Vagina (tissue), 2 donors: ENCODE results near the gene F2. TPM values are rescaled to one million over a fixed set of nuclear protein-coding genes. Genes with fewer than 3 reads are reported as not detected.

Experiments used
- DNase-seq, 2 donors: peaks; one replicate each; pipeline ENCODE4 v3.0.0-alpha.2; 2017; ENCODE audit errors: extremely low spot score in 2 of 2
- H3K27ac ChIP-seq: fragments of 200-600 bp; sonication (generic); one replicate; pipeline ENCODE4 v1.5.1; 2019
- H3K27me3 ChIP-seq: fragments of 200-600 bp; sonication (generic); one replicate; pipeline ENCODE4 v1.5.1; 2019
- H3K36me3 ChIP-seq, 2 donors: fragments of 200-600 bp; sonication (generic); one replicate each; pipeline ENCODE4 v1.5.1; 2017 to 2019
- H3K4me1 ChIP-seq: fragments of 200-600 bp; sonication (generic); one replicate; pipeline ENCODE4 v1.5.1; 2019
- H3K4me3 ChIP-seq, 2 donors: fragments of 200-600 bp; sonication (generic); 1 replicate in 1 of 2; 2 replicates in 1 of 2; pipeline ENCODE4 v1.5.1; 2016 to 2019
- H3K9me3 ChIP-seq: fragments of 200-600 bp; sonication (generic); one replicate; pipeline ENCODE4 v1.5.1; 2019
- CTCF ChIP-seq, 3 experiments: fragments of 450-650 bp in 2 of 3; fragments of 200-600 bp in 1 of 3; sonication (generic) in 1 of 3; IDR thresholded peaks; one replicate each; pipeline ENCODE4 v1.5.1; 2017 to 2019; ENCODE audit warnings: antibody characterized with exemption in 3 of 3, mild to moderate bottlenecking in 2 of 3, moderate library complexity in 2 of 3
- POLR2A ChIP-seq, 2 donors: fragments of 450-650 bp; IDR thresholded peaks; one replicate each; pipeline ENCODE4 v1.6.1; 2017; ENCODE audit warnings: antibody characterized with exemption in 2 of 2, mild to moderate bottlenecking in 2 of 2, moderate library complexity in 2 of 2
- POLR2AphosphoS5 ChIP-seq, 2 donors: sonication (generic); formaldehyde crosslinking; IDR thresholded peaks; one replicate each; pipeline ENCODE4 v1.9.0; 2017; ENCODE audit warnings: antibody characterized with exemption in 2 of 2, mild to moderate bottlenecking in 2 of 2, low read depth in 1 of 2; ENCODE audit not compliant: insufficient read depth in 1 of 2
- intact Hi-C: fragments of 100-400 bp; cut with DNase I; formaldehyde crosslinking; loops from one replicate; pipeline ENCODE4 v1.15.1; 2023
- microRNA-seq: library from miRNA; unstranded; fragments of <30 nt; microRNA quantifications from one replicate; pipeline ENCODE4, GENCODE V29; 2017; ENCODE audit warnings: borderline number of aligned reads, borderline replicate concordance
- small RNA-seq: library from RNA; depleted of rRNA; stranded (forward); fragments of <200 nt; gene quantifications from one replicate; pipeline ENCODE3, GENCODE V24; 2016
- total RNA-seq: library from RNA; depleted of rRNA; stranded (reverse); fragments of >200 nt; gene quantifications from one replicate; pipeline ENCODE4 v1.2.3, GENCODE V29; 2016

Gene F2
- total RNA-seq, 1 donor from 2014 or later: not detected

- Histone ChIP-seq H3K4me1 (no peaks in the 10 kb centered on the region), H3K9me3 (no peaks in the 10 kb centered on the region), H3K36me3 (peaks cover 3 to 59% of the 10 kb centered on the region in 2 donors), H3K27ac (no peak overlapping the region), H3K27me3 (no peaks in the 10 kb centered on the region), H3K4me3 (no peak overlapping the region)
- TF ChIP-seq CTCF (IDR thresholded peaks at IDR 0.05) (no peak), POLR2AphosphoS5 (IDR thresholded peaks at IDR 0.05; ENCODE audit: insufficient read depth in 1 of 2, low read depth in 1 of 2) (no peak), POLR2A (IDR thresholded peaks at IDR 0.05) (no peak)
- DNase-seq: no peak
- intact Hi-C loops: no loop called here
Measured at GRCh38 chr11:46766656-46767055, 47.6 kb downstream of the F2 start.

GRCh38 chr11:46769636-46770221 is 50.7 kb downstream of the F2 start:
- intact Hi-C loops: no loop called here
- Histone ChIP-seq H3K27me3 (no peaks in the 10 kb centered on the region), H3K27ac (no peak overlapping the region), H3K4me3 (no peak overlapping the region), H3K36me3 (peaks cover 0 to 48% of the 10 kb centered on the region in 2 donors), H3K9me3 (no peaks in the 10 kb centered on the region), H3K4me1 (no peaks in the 10 kb centered on the region)
- TF ChIP-seq CTCF (IDR thresholded peaks at IDR 0.05) (no peak), POLR2AphosphoS5 (IDR thresholded peaks at IDR 0.05; ENCODE audit: insufficient read depth in 1 of 2, low read depth in 1 of 2) (no peak), POLR2A (IDR thresholded peaks at IDR 0.05) (no peak)
- DNase-seq: no peak

- peaks cover 0 to 56% of the 10 kb centered on the region in 2 donors for H3K36me3 ChIP-seq
- H3K27ac ChIP-seq: no peak overlapping the region
- intact Hi-C loops: no loop called here
- H3K9me3 ChIP-seq: no peaks in the 10 kb centered on the region
- no peak for TF ChIP-seq CTCF (IDR thresholded peaks at IDR 0.05)
- TF ChIP-seq POLR2AphosphoS5 (IDR thresholded peaks at IDR 0.05; ENCODE audit: insufficient read depth in 1 of 2, low read depth in 1 of 2): no peak
- TF ChIP-seq POLR2A (IDR thresholded peaks at IDR 0.05): no peak
- H3K4me1 ChIP-seq: no peaks in the 10 kb centered on the region
- DNase-seq: no peak
- no peaks in the 10 kb centered on the region for H3K27me3 ChIP-seq
- no peak overlapping the region for H3K4me3 ChIP-seq
Measured at GRCh38 chr11:46776878-46777277, 57.9 kb downstream of the F2 start.

- H3K4me1 ChIP-seq: no peaks in the 10 kb centered on the region
- no peak overlapping the region for H3K4me3 ChIP-seq
- TF ChIP-seq CTCF (IDR thresholded peaks at IDR 0.05): no peak
- no peak for TF ChIP-seq POLR2A (IDR thresholded peaks at IDR 0.05)
- no peak for TF ChIP-seq POLR2AphosphoS5 (IDR thresholded peaks at IDR 0.05; ENCODE audit: insufficient read depth in 1 of 2, low read depth in 1 of 2)
- intact Hi-C loops: no loop called here
- H3K9me3 ChIP-seq: no peaks in the 10 kb centered on the region
- peaks cover 0 to 54% of the 10 kb centered on the region in 2 donors for H3K36me3 ChIP-seq
- H3K27me3 ChIP-seq: no peaks in the 10 kb centered on the region
- H3K27ac ChIP-seq: no peak overlapping the region
- no peak for DNase-seq
Measured at GRCh38 chr11:46778416-46778815, 59.4 kb downstream of the F2 start.

Small RNA genes lying within 50 kb of the gene (microRNA-seq; reads per million reads assigned to microRNA genes)
- not detected for gene MIR5582

Small RNA genes lying within 50 kb of the gene (small RNA-seq; reads per million reads assigned to genes)
- not detected for gene MIR5582
- gene RF00573: not detected
- 30.4 reads per million, percentile 96 among the genes with 10 or more reads in this experiment for gene SNORD67

Other genes with a start within 250 kb of the F2 start
- 40.0 TPM for gene AMBRA1, start 125.2 kb upstream of the F2 start, total RNA-seq
- gene HARBI1, start 102.0 kb upstream of the F2 start, total RNA-seq: 1.5 TPM
- gene ATG13, start 101.7 kb upstream of the F2 start, total RNA-seq: 39.0 TPM
- 80.3 TPM for gene ARHGAP1, start 18.6 kb upstream of the F2 start, total RNA-seq
- 12.5 TPM for gene ZNF408, start 18.2 kb upstream of the F2 start, total RNA-seq
- gene CKAP5, start 127.1 kb downstream of the F2 start, total RNA-seq: 32.9 TPM
- gene LRP4, start 199.3 kb downstream of the F2 start, total RNA-seq: 10.1 TPM
- 30.7 TPM for gene CSTPP1, start 217.5 kb downstream of the F2 start, total RNA-seq